A673 (cell line): ENCODE measurements around the gene WASF1. TPM values are rescaled to one million over a fixed set of nuclear protein-coding genes. Genes with fewer than 3 reads are reported as not detected.
A peak's percentile ranks its signal among the peaks of the same experiment; 100 is the strongest.

Experiments used
- Bru-seq: library from RNA; stranded (reverse); fragments of 400-500 nt; gene quantifications from one replicate; lab custom pipeline; 2021; lab: Mats Ljungman, UMichigan
- BruChase-seq, 2 experiments: library from RNA; stranded (reverse); fragments of 400-500 nt; gene quantifications; one replicate each; lab custom pipeline; 2021; lab: Mats Ljungman, UMichigan
- BruUV-seq: library from RNA; stranded (reverse); fragments of 400-500 nt; replicated peaks from 2 replicates; lab custom pipeline; 2021; lab: Mats Ljungman, UMichigan
- CTCF ChIA-PET: fragments of 300-600 bp; sonication (Branson Sonifier 250); formaldehyde crosslinking; loops from one replicate; lab custom pipeline; 2022; ENCODE audit warnings: antibody characterized with exemption; lab: Charles Lee
- POLR2A ChIA-PET: fragments of 300-600 bp; sonication (Branson Sonifier 250); formaldehyde crosslinking; loops from one replicate; lab custom pipeline; 2022; ENCODE audit warnings: antibody characterized with exemption; ENCODE audit not compliant: low non-redundant PET; lab: Charles Lee
- DNase-seq: peaks from one replicate; pipeline ENCODE4 v3.0.0-alpha.2; 2015; ENCODE audit warnings: low spot score
- H3K27ac ChIP-seq: fragments of 200-600 bp; sonication (generic); 2 replicates; pipeline ENCODE4 v1.5.1; 2016; ENCODE audit warnings: mixed run types, low read depth, mild to moderate bottlenecking, mixed read lengths, antibody characterized with exemption, low read length; ENCODE audit not compliant: poor library complexity, severe bottlenecking
- H3K27me3 ChIP-seq: fragments of 200-600 bp; sonication (generic); replicated peaks from 2 replicates; pipeline ENCODE4 v1.6.1; 2017; ENCODE audit warnings: mixed run types, low read depth, mild to moderate bottlenecking, mixed read lengths, antibody characterized with exemption, low read length; ENCODE audit not compliant: insufficient read depth, poor library complexity
- H3K36me3 ChIP-seq: fragments of 200-600 bp; sonication (generic); 2 replicates; pipeline ENCODE4 v1.6.1; 2016; ENCODE audit warnings: mixed run types, mild to moderate bottlenecking, mixed read lengths, antibody characterized with exemption, low read length; ENCODE audit not compliant: insufficient read depth, poor library complexity, severe bottlenecking
- H3K4me1 ChIP-seq: fragments of 200-600 bp; sonication (generic); 2 replicates; pipeline ENCODE4 v1.6.1; 2017; ENCODE audit warnings: mixed run types, mild to moderate bottlenecking, mixed read lengths, antibody characterized with exemption, low read length; ENCODE audit not compliant: insufficient read depth, poor library complexity, severe bottlenecking
- H3K4me3 ChIP-seq: fragments of 200-600 bp; sonication (generic); 2 replicates; pipeline ENCODE4 v1.5.1; 2016; ENCODE audit warnings: low read depth, mixed run types, mild to moderate bottlenecking, mixed read lengths, low read length; ENCODE audit not compliant: poor library complexity, severe bottlenecking
- H3K9me3 ChIP-seq: fragments of 200-600 bp; sonication (generic); 2 replicates; pipeline ENCODE4 v1.6.1; 2016; ENCODE audit warnings: mixed run types, low read depth, mild to moderate bottlenecking, mixed read lengths, antibody characterized with exemption, low read length; ENCODE audit not compliant: poor library complexity, severe bottlenecking
- EZH2 ChIP-seq: fragments of 200-600 bp; sonication (generic); IDR thresholded peaks from 2 replicates; pipeline ENCODE4 v1.6.1; 2017; ENCODE audit warnings: borderline replicate concordance, low read depth, mild to moderate bottlenecking, mixed read lengths, antibody characterized with exemption, low read length; ENCODE audit not compliant: poor library complexity, severe bottlenecking
- intact Hi-C: fragments of 100-400 bp; cut with micrococcal nuclease; formaldehyde crosslinking; loops from one replicate; pipeline ENCODE4 v1.10.0; 2022; ENCODE audit not compliant: unreplicated experiment
- long read RNA-seq: library from polyadenylated mRNA; stranded (forward); transcript quantifications from one replicate; pipeline ENCODE4 v2.0.0, GENCODE V29; 2022
- total RNA-seq: library from RNA; stranded (reverse); gene quantifications from 2 replicates; pipeline ENCODE4 v1.2.3, GENCODE V29; 2021
- TF ChIP-seq, protein P1 (sequence below): fragments of 300-800, 200-600 bp; sonication (generic); conservative IDR thresholded peaks from 2 replicates; pipeline ENCODE4 v1.5.1; 2017; ENCODE audit warnings: low read depth, mild to moderate bottlenecking, antibody characterized with exemption, low read length, moderate library complexity, mixed read lengths

WASF1 gene
- total RNA-seq, result 159 and 165 TPM in 2 replicates
- percentile 98 among the genes with signal in this experiment for Bru-seq, nascent RNA
- percentile 95 among the genes with signal in this experiment for BruChase-seq, experiment 1, labeled RNA remaining after a 2-hour chase
- percentile 93 among the genes with signal in this experiment for BruChase-seq, experiment 2, labeled RNA remaining after a 6-hour chase
- long read RNA-seq, transcript WASF1-202 (10 exons, 3,075 nt), result minor isoform, 21 of 429 reads
- long read RNA-seq, transcript WASF1-205 (9 exons, 2,675 nt), result major isoform, 236 of 429 reads
- long read RNA-seq, transcript WASF1-206 (10 exons, 3,122 nt), result minor isoform, 56 of 429 reads
- long read RNA-seq, transcript WASF1-207 (11 exons, 3,220 nt), result minor isoform, 11 of 429 reads
- long read RNA-seq, partial matches to known transcripts, result 19 of 429 reads
- long read RNA-seq, other reads (novel, unspliced or antisense), result 86 of 429 reads

DNA sequence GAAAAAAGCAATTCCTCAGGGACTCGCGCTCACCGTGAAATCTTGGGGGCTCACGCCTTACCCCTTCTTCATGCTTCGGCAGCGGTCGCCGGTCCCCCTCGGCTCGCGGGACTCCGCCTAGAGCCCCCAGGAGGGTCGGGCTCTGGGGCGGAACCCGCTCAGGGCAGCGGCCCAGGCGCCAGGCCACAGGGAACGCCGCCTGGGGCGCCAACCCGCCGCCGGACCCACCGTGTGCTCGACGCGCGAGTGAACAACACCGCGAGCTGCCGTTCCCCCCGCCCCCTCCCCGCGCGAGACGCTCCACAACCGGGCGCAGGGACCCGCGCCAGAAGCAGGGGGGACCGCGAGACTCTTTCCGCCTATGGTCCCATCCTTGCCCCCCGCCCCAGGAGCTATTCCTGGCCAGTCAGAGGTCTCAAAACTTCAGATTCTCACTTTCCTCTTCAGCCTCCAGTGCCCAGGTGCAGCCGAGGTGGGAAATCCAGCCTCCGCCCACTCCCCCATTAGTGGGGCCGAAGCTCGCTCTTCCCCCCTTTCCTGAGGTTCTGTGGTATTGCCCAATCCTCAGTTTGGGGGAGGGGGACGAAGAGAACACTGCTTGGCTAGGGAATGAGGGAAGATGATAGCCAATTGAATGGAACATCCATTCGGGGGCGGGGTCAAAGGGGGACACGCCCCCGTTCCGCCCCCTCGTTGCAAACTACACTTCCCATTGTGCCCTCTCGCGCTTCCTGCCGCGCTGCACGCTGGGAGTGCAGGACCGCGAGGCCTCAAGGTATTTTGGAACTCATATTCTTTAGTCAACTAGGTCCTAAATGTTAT lies at the start of gene WASF1:
TSS of gene WASF1 (minus strand) at position 265 of the 822 bp plus-strand sequence. CDS start 52,069 bp downstream, outside the sequence.
- ChIA-PET POLR2A (interaction anchor here (0.7 kb wide), 2 partner anchors 43 to 1025 kb away, joined by 3 to 11 read pairs; no protein-coding TSS in a partner anchor), CTCF (interaction anchor here (0.6 kb wide), 1 partner anchor 118 kb away, joined by 3 read pairs; no protein-coding TSS in a partner anchor)
- no peaks in the 10 kb centered on the region for H3K27me3 ChIP-seq
- intact Hi-C loops, result loop anchor here (2.0 to 10.0 kb wide), 3 partner anchors 115 to 775 kb away; partner anchors contain the start of genes GTF3C6 and METTL24
- H3K9me3 ChIP-seq, result no peaks in the 10 kb centered on the region
- peaks cover 35% of the 10 kb centered on the region for H3K4me1 ChIP-seq
- H3K4me3 ChIP-seq, result peak within 1 kb of the TSS; percentile 68
- peak; percentile 99 for DNase-seq
- BruUV-seq, result no TSS peak
- peaks cover 4% of the 10 kb centered on the region for H3K36me3 ChIP-seq
- TF ChIP-seq, protein P1, sequence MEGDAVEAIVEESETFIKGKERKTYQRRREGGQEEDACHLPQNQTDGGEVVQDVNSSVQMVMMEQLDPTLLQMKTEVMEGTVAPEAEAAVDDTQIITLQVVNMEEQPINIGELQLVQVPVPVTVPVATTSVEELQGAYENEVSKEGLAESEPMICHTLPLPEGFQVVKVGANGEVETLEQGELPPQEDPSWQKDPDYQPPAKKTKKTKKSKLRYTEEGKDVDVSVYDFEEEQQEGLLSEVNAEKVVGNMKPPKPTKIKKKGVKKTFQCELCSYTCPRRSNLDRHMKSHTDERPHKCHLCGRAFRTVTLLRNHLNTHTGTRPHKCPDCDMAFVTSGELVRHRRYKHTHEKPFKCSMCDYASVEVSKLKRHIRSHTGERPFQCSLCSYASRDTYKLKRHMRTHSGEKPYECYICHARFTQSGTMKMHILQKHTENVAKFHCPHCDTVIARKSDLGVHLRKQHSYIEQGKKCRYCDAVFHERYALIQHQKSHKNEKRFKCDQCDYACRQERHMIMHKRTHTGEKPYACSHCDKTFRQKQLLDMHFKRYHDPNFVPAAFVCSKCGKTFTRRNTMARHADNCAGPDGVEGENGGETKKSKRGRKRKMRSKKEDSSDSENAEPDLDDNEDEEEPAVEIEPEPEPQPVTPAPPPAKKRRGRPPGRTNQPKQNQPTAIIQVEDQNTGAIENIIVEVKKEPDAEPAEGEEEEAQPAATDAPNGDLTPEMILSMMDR, result no peak
- no peak for TF ChIP-seq EZH2
- peak within 1 kb of the TSS; percentile 99 for H3K27ac ChIP-seq

GRCh38 chr6:110226261-110226660 lies 46.8 kb upstream of the WASF1 start:
- Histone ChIP-seq H3K9me3 (no peaks in the 10 kb centered on the region), H3K4me3 (no peak overlapping the region), H3K4me1 (no peaks in the 10 kb centered on the region), H3K27ac (no peak overlapping the region), H3K27me3 (no peaks in the 10 kb centered on the region), H3K36me3 (peaks cover 55% of the 10 kb centered on the region)
- intact Hi-C loops, result no loop called here
- CTCF ChIA-PET, result no interaction called here
- BruUV-seq, result no TSS peak
- TF ChIP-seq, protein P1, result no peak
- TF ChIP-seq EZH2, result no peak
- no peak for DNase-seq
- POLR2A ChIA-PET, result no interaction called here

GRCh38 chr6:110221738-110222137 lies 42.3 kb upstream of the WASF1 start:
- no peak for TF ChIP-seq EZH2
- TF ChIP-seq, protein P1, result no peak
- Histone ChIP-seq H3K4me3 (no peak overlapping the region), H3K27me3 (no peaks in the 10 kb centered on the region), H3K27ac (no peak overlapping the region), H3K36me3 (peaks cover 63% of the 10 kb centered on the region), H3K9me3 (no peaks in the 10 kb centered on the region), H3K4me1 (peaks cover 4% of the 10 kb centered on the region)
- ChIA-PET POLR2A (no interaction called here), CTCF (no interaction called here)
- intact Hi-C loops, result no loop called here
- no TSS peak for BruUV-seq
- no peak for DNase-seq
